NCI-H1092 treated with DMSO at 0.1 percent for 48 hours (cell line): Measurements from ENCODE around the gene RBAK.
A peak's percentile ranks its signal among the peaks of the same experiment; 100 is the strongest.
"Not testable (repeated sequence)": the region's sequence is repeated elsewhere in the genome, so short reads cannot be mapped to it uniquely, and the experiment has no call there.

Experiments
- DNase-seq: peaks from one replicate; lab custom pipeline; 2025; lab: John Stamatoyannopoulos, UW

RBAK gene

GRCh38 chr7:5045558-5046396 lies at the start of gene RBAK:
TSS of gene RBAK (plus strand) at chr7:5045860. CDS start at chr7:5048077, 2,217 bp downstream.
- peak; percentile 93 for DNase-seq

GRCh38 chr7:4996696-4997222 lies 48.9 kb upstream of the RBAK start:
- DNase-seq = no peak

GRCh38 chr7:4998244-4998643 lies 47.4 kb upstream of the RBAK start:
- no peak for DNase-seq

- no peak for DNase-seq
These were observed 46.8 kb upstream of the RBAK start for GRCh38 chr7:4998910-4999309.

- no peak for DNase-seq
These were observed 46.2 kb upstream of the RBAK start for GRCh38 chr7:4999369-4999950.

- DNase-seq = no peak
These were observed 44.7 kb upstream of the RBAK start for GRCh38 chr7:5001003-5001402.

- no peak for DNase-seq
These were observed 43.7 kb upstream of the RBAK start for GRCh38 chr7:5001911-5002310.

- no peak for DNase-seq
These were observed 40.6 kb upstream of the RBAK start for GRCh38 chr7:5005066-5005465.

- no peak for DNase-seq
These were observed 32.7 kb upstream of the RBAK start for GRCh38 chr7:5012985-5013384.

GRCh38 chr7:5015936-5016335 lies 29.7 kb upstream of the RBAK start:
- not testable (repeated sequence) for DNase-seq

- not testable (repeated sequence) for DNase-seq
These were observed 28.0 kb upstream of the RBAK start for GRCh38 chr7:5017626-5018025.

GRCh38 chr7:5020098-5020497 lies 25.6 kb upstream of the RBAK start:
- no peak for DNase-seq

- DNase-seq = not testable (repeated sequence)
These were observed 24.6 kb upstream of the RBAK start for GRCh38 chr7:5020976-5021550.

GRCh38 chr7:5023626-5024025 lies 22.0 kb upstream of the RBAK start:
- not testable (repeated sequence) for DNase-seq

GRCh38 chr7:5027796-5028410 lies 17.8 kb upstream of the RBAK start:
- not testable (repeated sequence) for DNase-seq

GRCh38 chr7:5033186-5033585 lies 12.5 kb upstream of the RBAK start:
- not testable (repeated sequence) for DNase-seq

GRCh38 chr7:5035276-5035675 lies 10.4 kb upstream of the RBAK start:
- no peak for DNase-seq

- no peak for DNase-seq
These were observed 9.2 kb upstream of the RBAK start for GRCh38 chr7:5036446-5036845.

- DNase-seq = no peak
These were observed 4.6 kb upstream of the RBAK start for GRCh38 chr7:5041047-5041446.

GRCh38 chr7:5043661-5044060 lies 2.0 kb upstream of the RBAK start:
- no peak for DNase-seq

- DNase-seq = not testable (repeated sequence)
These were observed 705 bp downstream of the RBAK start for GRCh38 chr7:5046397-5046732.

GRCh38 chr7:5047127-5047526 lies 1.5 kb downstream of the RBAK start:
- not testable (repeated sequence) for DNase-seq

- DNase-seq = no peak
These were observed 5.0 kb downstream of the RBAK start for GRCh38 chr7:5050676-5051075.
